ENCODE results near the gene ADAM11. TPM values are rescaled to one million over a fixed set of nuclear protein-coding genes. Genes with fewer than 3 reads are reported as not detected.

The ADAM11 gene
- total and polyA plus RNA-seq, 2 of the 13 experiments (the other 11 are each of a cell fraction or from before 2014, with no cell fraction given), result 0.38 to 0.91 TPM

- TF ChIP-seq RBM22 (optimal IDR thresholded peaks at IDR 0.05; ENCODE audit: low read length) (no peak), MXI1 (IDR thresholded peaks at IDR 0.05; ENCODE audit: borderline replicate concordance, low read depth, low read length) (peak; percentile 96; the same call in 2 of the 3 replicates), TMF1 (CRISPR knock-in tag; IDR thresholded peaks at IDR 0.05; ENCODE audit: low read depth) (no peak), ZFP36L1 (CRISPR knock-in tag; IDR thresholded peaks at IDR 0.05) (0 out of 2 replicates have a peak, but pooled peaks have one; percentile 62), ZBTB46 (CRISPR knock-in tag; IDR thresholded peaks at IDR 0.05; ENCODE audit: borderline replicate concordance) (peak; percentile 91; the same call in 1 of the 2 replicates), NCOA5 (CRISPR knock-in tag; IDR thresholded peaks at IDR 0.05) (no peak), ZSCAN25 (CRISPR knock-in tag; IDR thresholded peaks at IDR 0.05) (peak; percentile 91), ZZZ3 (CRISPR knock-in tag; IDR thresholded peaks at IDR 0.05; ENCODE audit: borderline replicate concordance) (no peak), ZNF766 (CRISPR knock-in tag; IDR thresholded peaks at IDR 0.05; ENCODE audit: borderline replicate concordance) (no peak), ZNF75D (CRISPR knock-in tag; IDR thresholded peaks at IDR 0.05; ENCODE audit: borderline replicate concordance) (no peak), MZF1 (CRISPR knock-in tag; IDR thresholded peaks at IDR 0.05; ENCODE audit: borderline replicate concordance) (0 out of 2 replicates have a peak, but pooled peaks have one; percentile 51), FOXJ3 (CRISPR knock-in tag; IDR thresholded peaks at IDR 0.05; ENCODE audit: borderline replicate concordance) (no peak), SRY (CRISPR knock-in tag; IDR thresholded peaks at IDR 0.05) (no peak; the same call in 1 of the 2 replicates), RBM39 (IDR thresholded peaks at IDR 0.05; ENCODE audit: low read depth, low read length, poor library complexity, severe bottlenecking) (peak; percentile 79), ZNF33A (CRISPR knock-in tag; IDR thresholded peaks at IDR 0.05; ENCODE audit: borderline replicate concordance) (no peak), ZNF737 (CRISPR knock-in tag; IDR thresholded peaks at IDR 0.05; ENCODE audit: borderline replicate concordance) (no peak), ZNF234 (CRISPR knock-in tag; conservative IDR thresholded peaks at IDR 0.05) (no peak), CBX2 (IDR thresholded peaks at IDR 0.05; ENCODE audit: low read depth, low read length) (no peak), CBX2 (CRISPR knock-in tag; IDR thresholded peaks at IDR 0.05; ENCODE audit: low read depth) (0 out of 2 replicates have a peak, but pooled peaks have one; percentile 18), MEF2D (CRISPR knock-in tag; IDR thresholded peaks at IDR 0.05) (0 out of 2 replicates have a peak, but pooled peaks have one; percentile 19), ZNF430 (CRISPR knock-in tag; IDR thresholded peaks at IDR 0.05) (no peak; the same call in 1 of the 2 replicates), SSRP1 (CRISPR knock-in tag; IDR thresholded peaks at IDR 0.05) (no peak), TBP (CRISPR knock-in tag; IDR thresholded peaks at IDR 0.05) (0 out of 2 replicates have a peak, but pooled peaks have one; percentile 58), ARNT (IDR thresholded peaks at IDR 0.05) (no peak), THAP11 (CRISPR knock-in tag; IDR thresholded peaks at IDR 0.05) (no peak)
- TF ChIP-seq, protein P1, sequence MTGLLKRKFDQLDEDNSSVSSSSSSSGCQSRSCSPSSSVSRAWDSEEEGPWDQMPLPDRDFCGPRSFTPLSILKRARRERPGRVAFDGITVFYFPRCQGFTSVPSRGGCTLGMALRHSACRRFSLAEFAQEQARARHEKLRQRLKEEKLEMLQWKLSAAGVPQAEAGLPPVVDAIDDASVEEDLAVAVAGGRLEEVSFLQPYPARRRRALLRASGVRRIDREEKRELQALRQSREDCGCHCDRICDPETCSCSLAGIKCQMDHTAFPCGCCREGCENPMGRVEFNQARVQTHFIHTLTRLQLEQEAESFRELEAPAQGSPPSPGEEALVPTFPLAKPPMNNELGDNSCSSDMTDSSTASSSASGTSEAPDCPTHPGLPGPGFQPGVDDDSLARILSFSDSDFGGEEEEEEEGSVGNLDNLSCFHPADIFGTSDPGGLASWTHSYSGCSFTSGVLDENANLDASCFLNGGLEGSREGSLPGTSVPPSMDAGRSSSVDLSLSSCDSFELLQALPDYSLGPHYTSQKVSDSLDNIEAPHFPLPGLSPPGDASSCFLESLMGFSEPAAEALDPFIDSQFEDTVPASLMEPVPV (CRISPR knock-in tag; IDR thresholded peaks at IDR 0.05), result no peak
- TF ChIP-seq, protein P2, sequence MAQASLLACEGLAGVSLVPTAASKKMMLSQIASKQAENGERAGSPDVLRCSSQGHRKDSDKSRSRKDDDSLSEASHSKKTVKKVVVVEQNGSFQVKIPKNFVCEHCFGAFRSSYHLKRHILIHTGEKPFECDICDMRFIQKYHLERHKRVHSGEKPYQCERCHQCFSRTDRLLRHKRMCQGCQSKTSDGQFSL (CRISPR knock-in tag; IDR thresholded peaks at IDR 0.05), result peak; percentile 60; the same call in 1 of the 2 replicates
Measured at GRCh38 chr17:44775136-44775837, 16.5 kb downstream of the ADAM11 start (continued).
